CD4-positive, alpha-beta T cell treated with Interleukin-15 for 1 hour (primary cell): ENCODE data around the gene ASB15.

ENCODE experiments used
- DNase-seq: peaks from one replicate; pipeline ENCODE4 v3.0.0-alpha.2; 2020

The ASB15 gene

GRCh38 chr7:123666492-123666891 is 64.9 kb downstream of the ASB15 start:
- no peak for DNase-seq

DNA sequence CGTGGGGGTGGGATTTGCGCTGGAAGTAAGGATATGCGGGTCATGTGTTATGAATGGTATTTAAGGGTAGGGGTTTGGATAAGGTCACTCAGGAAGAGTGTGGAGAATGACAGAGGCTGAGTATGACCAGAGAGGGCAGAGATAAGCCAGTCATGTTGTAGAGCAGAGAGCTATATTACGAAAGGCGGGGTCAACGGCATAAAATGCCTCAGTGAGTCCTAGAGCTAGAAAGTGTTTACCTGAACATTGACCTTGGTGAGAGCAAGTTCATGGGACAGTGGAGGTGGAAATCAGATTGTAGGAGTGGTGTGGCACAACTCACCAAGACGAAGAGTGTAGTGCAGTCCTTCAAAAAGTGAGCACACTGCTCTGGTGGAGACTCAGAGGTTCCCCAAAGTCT is 67.9 kb downstream of the ASB15 start:
- DNase-seq: no peak

GRCh38 chr7:123673137-123673732 is 71.6 kb downstream of the ASB15 start:
- DNase-seq: no peak

- no peak for DNase-seq
Measured at GRCh38 chr7:123673752-123674398, 72.3 kb downstream of the ASB15 start.

DNA sequence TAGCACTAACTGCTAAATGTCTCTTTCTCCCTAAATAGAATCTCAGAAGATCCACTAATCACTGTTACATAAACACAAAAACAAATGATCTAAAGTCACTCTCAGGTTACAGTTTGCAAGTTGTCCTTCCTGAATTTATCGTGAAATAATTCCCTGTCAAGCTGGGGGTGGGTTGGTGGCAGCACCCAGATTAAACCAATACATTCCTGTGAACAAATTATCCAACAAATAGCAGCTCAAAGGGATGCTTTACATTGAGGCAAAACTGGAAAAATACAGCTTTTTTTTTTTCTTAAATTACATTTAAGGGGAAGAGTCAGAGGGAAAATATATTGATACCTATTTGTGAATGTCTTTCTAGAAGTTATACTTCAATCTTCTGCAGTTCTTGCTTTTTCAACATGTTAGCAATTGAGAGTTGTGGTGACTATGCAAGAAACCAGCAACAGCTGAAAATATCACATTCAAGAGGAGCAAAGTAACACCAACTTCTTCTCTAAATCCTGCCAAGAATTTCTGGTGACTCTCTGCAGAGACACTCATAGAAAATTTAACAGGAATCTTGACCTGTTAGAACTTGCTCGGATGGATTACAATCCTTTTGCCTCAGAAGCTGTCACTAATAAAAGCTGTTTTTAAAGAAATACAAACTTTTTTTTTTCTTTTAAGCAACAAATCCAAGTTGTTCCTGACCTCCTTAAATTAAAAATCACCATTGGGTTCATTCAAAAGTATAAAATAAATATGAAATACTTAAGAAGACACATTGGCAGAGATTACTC is 73.0 kb downstream of the ASB15 start:
- DNase-seq: no peak

GRCh38 chr7:123675181-123675473 is 73.5 kb downstream of the ASB15 start:
- DNase-seq: no peak

DNA sequence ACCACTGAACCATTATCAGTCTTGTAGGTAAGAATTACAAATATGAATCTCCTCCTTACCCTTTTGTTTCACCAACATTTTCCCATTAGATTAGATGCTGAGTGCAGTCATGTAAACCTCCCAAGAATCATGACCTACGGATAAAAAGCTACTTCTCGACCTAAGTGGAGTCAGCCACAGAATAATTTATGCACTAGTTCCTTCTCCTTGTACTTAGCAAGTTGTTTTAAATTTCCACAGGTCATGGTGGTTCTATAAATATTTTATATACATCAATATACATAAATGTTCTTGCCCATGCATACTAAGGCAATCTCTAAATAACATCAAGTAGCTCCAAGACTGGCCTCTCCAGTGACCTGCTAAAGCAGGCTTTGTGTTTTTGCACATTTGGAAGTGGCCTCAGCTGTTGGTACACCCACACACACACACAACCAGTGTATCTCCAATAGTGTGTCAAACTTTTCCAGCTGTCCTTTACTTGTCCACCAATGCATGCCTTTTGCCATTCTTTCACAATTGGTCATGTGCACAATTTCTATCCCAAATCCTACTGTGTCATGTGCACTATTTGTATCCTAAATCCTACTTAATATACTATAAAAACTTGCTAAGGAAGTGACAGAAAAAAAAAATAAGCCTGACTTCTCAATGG is 75.6 kb downstream of the ASB15 start:
- DNase-seq: no peak

DNA sequence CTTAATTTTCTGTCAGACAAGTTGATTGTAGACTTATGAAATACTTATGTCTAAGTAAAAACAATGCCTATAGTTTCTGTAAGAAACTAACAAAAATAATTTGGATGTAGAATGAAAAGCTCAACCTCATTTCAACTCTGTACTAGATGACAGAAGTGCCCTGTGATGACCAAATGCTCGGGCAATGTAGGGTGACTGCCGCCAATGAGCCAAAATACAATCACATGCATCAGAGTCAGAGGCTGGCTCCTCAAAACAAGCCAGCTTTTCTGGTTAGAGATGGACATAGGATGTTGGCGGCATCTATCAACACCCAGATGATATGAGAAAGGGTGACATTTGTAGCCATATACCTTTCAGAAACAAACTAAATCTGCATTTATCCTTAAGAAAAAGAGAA is 78.0 kb downstream of the ASB15 start:
- no peak for DNase-seq

GRCh38 chr7:123680580-123680979 is 79.0 kb downstream of the ASB15 start:
- DNase-seq: no peak

GRCh38 chr7:123681561-123681960 is 79.9 kb downstream of the ASB15 start:
- DNase-seq: no peak

- no peak for DNase-seq
Measured at GRCh38 chr7:123682690-123683089, 81.1 kb downstream of the ASB15 start.

GRCh38 chr7:123687161-123687560 is 85.5 kb downstream of the ASB15 start:
- no peak for DNase-seq

DNA sequence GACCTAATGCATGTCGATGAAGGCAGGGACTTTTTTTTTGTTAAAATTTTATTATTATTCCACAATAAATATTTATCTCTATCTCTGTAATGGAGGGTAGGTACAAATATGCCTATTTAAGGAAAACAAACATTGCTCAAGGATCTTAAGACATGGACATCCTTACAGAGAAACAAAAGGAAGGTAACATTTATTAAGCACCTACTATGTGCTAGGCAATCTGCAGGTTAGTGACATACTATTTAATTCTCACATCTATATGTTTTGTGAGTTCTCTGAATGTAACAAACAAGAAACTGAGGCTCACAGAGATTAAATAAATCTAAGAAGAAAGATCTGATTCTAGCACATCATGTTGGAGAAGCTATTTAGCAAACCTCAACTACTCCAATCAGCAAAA is 86.1 kb downstream of the ASB15 start:
- no peak for DNase-seq
